K562 (cell line): Measurements from ENCODE around the gene TNFAIP3. TPM values are rescaled to one million over a fixed set of nuclear protein-coding genes. Genes with fewer than 3 reads are reported as not detected.
A peak's percentile ranks its signal among the peaks of the same experiment; 100 is the strongest.

ENCODE experiments used
- FOXA1 ChIP-seq: fragments of 450-650 bp; IDR thresholded peaks from 2 replicates; pipeline ENCODE4 v1.6.1; 2016; ENCODE audit warnings: mild to moderate bottlenecking, borderline replicate concordance
- JUN ChIP-seq, 2 experiments: sonication (generic) in 1 of 2; formaldehyde crosslinking in 1 of 2; IDR thresholded peaks; 2 replicates each; pipeline versions ENCODE4 v1.6.1 to v1.8.0; 2012 to 2022; ENCODE audit warnings: borderline replicate concordance in 2 of 2, mild to moderate bottlenecking in 2 of 2, improper control_type of control experiment in 1 of 2, low read depth in 1 of 2, low read length in 1 of 2, missing genetic modification reagents in 1 of 2
- NR3C1 ChIP-seq: sonication (generic); formaldehyde crosslinking; IDR thresholded peaks from 2 replicates; pipeline ENCODE4 v1.8.1; 2022; ENCODE audit warnings: missing genetic modification reagents
- POLR2H ChIP-seq: IDR thresholded peaks from 2 replicates; pipeline ENCODE4 v1.6.1; 2016; ENCODE audit warnings: missing genetic modification characterization, low read depth, mild to moderate bottlenecking, control low read depth, missing compliant biosample characterization, moderate library complexity
- RBBP5 ChIP-seq: fragments of 200-600 bp; sonication (generic); IDR thresholded peaks from 2 replicates; pipeline ENCODE4 v1.6.1; 2012; ENCODE audit warnings: borderline replicate concordance, mild to moderate bottlenecking, low read length, control low read depth, inconsistent platforms; ENCODE audit not compliant: insufficient read depth, poor library complexity, severe bottlenecking
- SREBF1 ChIP-seq: fragments of 150-350 bp; IDR thresholded peaks from 2 replicates; pipeline ENCODE4 v1.6.1; 2014; ENCODE audit warnings: antibody characterized with exemption, low read depth, low read length, borderline replicate concordance
- TRIM24 ChIP-seq, 2 experiments: fragments of 450-650 bp; IDR thresholded peaks; 2 replicates each; pipeline ENCODE4 v1.6.1; 2016
- XRCC5 ChIP-seq: fragments of 200-400 bp; formaldehyde crosslinking; IDR thresholded peaks from 2 replicates; pipeline ENCODE4 v1.6.1; 2017; ENCODE audit warnings: low read depth, mild to moderate bottlenecking, low read length
- ZFP1 ChIP-seq: fragments of 450-650 bp; formaldehyde crosslinking; IDR thresholded peaks from 2 replicates; pipeline ENCODE4 v1.4.0; 2020; ENCODE audit warnings: mild to moderate bottlenecking, mixed read lengths
- ZKSCAN1 ChIP-seq: fragments of 150-350 bp; IDR thresholded peaks from 2 replicates; pipeline ENCODE4 v1.6.1; 2016; ENCODE audit warnings: low read depth, low read length
- ZNF143 ChIP-seq: sonication (generic); formaldehyde crosslinking; IDR thresholded peaks from 2 replicates; pipeline ENCODE4 v1.9.0; 2022; ENCODE audit warnings: mild to moderate bottlenecking, missing genetic modification reagents
- ZNF79 ChIP-seq: fragments of 250-450 bp; sonication (Bioruptor Pico); IDR thresholded peaks from 2 replicates; pipeline ENCODE4 v1.4.0; 2020; ENCODE audit warnings: low read depth, mild to moderate bottlenecking, moderate library complexity
- ZNF830 ChIP-seq: fragments of 250-450 bp; sonication (Bioruptor Pico); IDR thresholded peaks from 2 replicates; pipeline ENCODE4 v1.5.0; 2021; ENCODE audit warnings: mild to moderate bottlenecking
- polyA plus RNA-seq, 8 experiments: library from polyadenylated mRNA; depleted of rRNA in 4 of 8; stranded (reverse) in 5 of 8; unstranded in 3 of 8; fragments of >200 nt; fragmentation: Nextera tagmentation in 2 of 8; fragmentation: Illumina TruSeq in 1 of 8; extraction: Ambion mirVana in 2 of 8; extraction: Trizol in 1 of 8; gene quantifications; 2 replicates each; pipeline versions ENCODE4 v1.2.1 to v1.2.3, GENCODE V29; 2011 to 2014; ENCODE audit warnings: inconsistent platforms in 1 of 8, missing spikeins in 1 of 8
- total RNA-seq, 7 experiments: library from RNA; depleted of rRNA in 6 of 7; stranded (reverse); fragments of >200 nt in 6 of 7; fragmentation: Illumina TruSeq in 2 of 7; extraction: Trizol in 2 of 7; gene quantifications; 2 replicates each; pipeline versions ENCODE4 v1.2.1 to v1.2.3, GENCODE V29; 2011 to 2021; ENCODE audit warnings: low replicate concordance in 1 of 7
- TF ChIP-seq, protein P1 (sequence below): fragments of 250-450 bp; sonication (Bioruptor Pico); IDR thresholded peaks from 2 replicates; pipeline ENCODE4 v1.4.0; 2020; ENCODE audit warnings: mild to moderate bottlenecking
- TF ChIP-seq, protein P2 (sequence below): IDR thresholded peaks from 2 replicates; pipeline ENCODE4 v1.6.1; 2011; ENCODE audit warnings: borderline replicate concordance, low read depth, mild to moderate bottlenecking, moderate library complexity, low read length; ENCODE audit not compliant: insufficient read depth, poor library complexity, severe bottlenecking
- TF ChIP-seq, protein P3 (sequence below): fragments of 250-450 bp; sonication (Bioruptor Pico); IDR thresholded peaks from 2 replicates; pipeline ENCODE4 v1.4.0; 2020
- TF ChIP-seq, protein P4 (sequence below), 2 experiments: fragments of 250-450 bp in 1 of 2; fragments of 450-650 bp in 1 of 2; sonication (Bioruptor Pico) in 1 of 2; IDR thresholded peaks; 2 replicates each; pipeline versions ENCODE4 v1.6.1 to v1.8.0; 2016 to 2021; ENCODE audit warnings: mild to moderate bottlenecking in 2 of 2, moderate library complexity in 2 of 2, missing compliant biosample characterization in 1 of 2, missing genetic modification characterization in 1 of 2

The TNFAIP3 gene
- total and polyA plus RNA-seq, 9 of the 15 experiments (the other 6 are each of a cell fraction or from before 2014, with no cell fraction given): 0.79 to 17.0 (median 6.4) TPM

DNA sequence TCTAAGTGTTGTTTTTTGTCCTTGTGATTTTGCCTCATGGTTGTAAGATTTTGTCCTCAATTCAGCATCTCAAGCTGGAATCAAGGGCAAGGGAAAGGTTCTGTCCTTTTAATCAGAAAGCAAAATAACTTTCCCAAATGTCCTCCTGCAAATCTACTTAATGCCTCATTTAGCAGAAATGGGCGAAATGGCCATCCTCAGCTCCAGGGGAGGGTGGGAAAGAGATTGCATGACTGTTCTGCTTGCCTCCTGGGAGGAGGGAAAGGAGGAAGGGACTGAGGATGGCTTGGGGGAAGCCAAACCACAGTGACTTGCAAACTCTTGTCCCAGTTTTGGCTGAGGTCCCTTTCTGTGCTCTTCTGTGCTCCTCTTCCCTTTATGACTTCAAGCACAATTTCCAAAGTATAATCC, 43.4 kb downstream of the TNFAIP3 start (continued):
- TF ChIP-seq, protein P1, sequence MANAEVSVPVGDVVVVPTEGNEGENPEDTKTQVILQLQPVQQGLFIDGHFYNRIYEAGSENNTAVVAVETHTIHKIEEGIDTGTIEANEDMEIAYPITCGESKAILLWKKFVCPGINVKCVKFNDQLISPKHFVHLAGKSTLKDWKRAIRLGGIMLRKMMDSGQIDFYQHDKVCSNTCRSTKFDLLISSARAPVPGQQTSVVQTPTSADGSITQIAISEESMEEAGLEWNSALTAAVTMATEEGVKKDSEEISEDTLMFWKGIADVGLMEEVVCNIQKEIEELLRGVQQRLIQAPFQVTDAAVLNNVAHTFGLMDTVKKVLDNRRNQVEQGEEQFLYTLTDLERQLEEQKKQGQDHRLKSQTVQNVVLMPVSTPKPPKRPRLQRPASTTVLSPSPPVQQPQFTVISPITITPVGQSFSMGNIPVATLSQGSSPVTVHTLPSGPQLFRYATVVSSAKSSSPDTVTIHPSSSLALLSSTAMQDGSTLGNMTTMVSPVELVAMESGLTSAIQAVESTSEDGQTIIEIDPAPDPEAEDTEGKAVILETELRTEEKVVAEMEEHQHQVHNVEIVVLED: peak; percentile 33
- TF ChIP-seq, protein P2, sequence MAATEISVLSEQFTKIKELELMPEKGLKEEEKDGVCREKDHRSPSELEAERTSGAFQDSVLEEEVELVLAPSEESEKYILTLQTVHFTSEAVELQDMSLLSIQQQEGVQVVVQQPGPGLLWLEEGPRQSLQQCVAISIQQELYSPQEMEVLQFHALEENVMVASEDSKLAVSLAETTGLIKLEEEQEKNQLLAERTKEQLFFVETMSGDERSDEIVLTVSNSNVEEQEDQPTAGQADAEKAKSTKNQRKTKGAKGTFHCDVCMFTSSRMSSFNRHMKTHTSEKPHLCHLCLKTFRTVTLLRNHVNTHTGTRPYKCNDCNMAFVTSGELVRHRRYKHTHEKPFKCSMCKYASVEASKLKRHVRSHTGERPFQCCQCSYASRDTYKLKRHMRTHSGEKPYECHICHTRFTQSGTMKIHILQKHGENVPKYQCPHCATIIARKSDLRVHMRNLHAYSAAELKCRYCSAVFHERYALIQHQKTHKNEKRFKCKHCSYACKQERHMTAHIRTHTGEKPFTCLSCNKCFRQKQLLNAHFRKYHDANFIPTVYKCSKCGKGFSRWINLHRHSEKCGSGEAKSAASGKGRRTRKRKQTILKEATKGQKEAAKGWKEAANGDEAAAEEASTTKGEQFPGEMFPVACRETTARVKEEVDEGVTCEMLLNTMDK: no peak
- TF ChIP-seq SREBF1 (no peak), NR3C1 (CRISPR knock-in tag) (no peak), TRIM24 (IDR thresholded peaks at IDR 0.05) (peak; percentile 82 to 84; a peak in 3 of 4 replicates), JUN (IDR thresholded peaks at IDR 0.05; ENCODE audit: borderline replicate concordance, low read depth, low read length) (peak; percentile 64; the same call in 1 of the 2 replicates), JUN (CRISPR knock-in tag; IDR thresholded peaks at IDR 0.05; ENCODE audit: borderline replicate concordance) (no peak), ZKSCAN1 (no peak), ZFP1 (CRISPR knock-in tag) (no peak), RBBP5 (no peak), FOXA1 (no peak), ZNF143 (CRISPR knock-in tag) (no peak), POLR2H (tag) (no peak), ZNF79 (CRISPR knock-in tag) (peak; percentile 72; the same call in 1 of the 2 replicates), XRCC5 (0 out of 2 replicates have a peak, but pooled peaks have one; percentile 40), ZNF830 (0 out of 2 replicates have a peak, but pooled peaks have one; percentile 51)
- TF ChIP-seq, protein P3, sequence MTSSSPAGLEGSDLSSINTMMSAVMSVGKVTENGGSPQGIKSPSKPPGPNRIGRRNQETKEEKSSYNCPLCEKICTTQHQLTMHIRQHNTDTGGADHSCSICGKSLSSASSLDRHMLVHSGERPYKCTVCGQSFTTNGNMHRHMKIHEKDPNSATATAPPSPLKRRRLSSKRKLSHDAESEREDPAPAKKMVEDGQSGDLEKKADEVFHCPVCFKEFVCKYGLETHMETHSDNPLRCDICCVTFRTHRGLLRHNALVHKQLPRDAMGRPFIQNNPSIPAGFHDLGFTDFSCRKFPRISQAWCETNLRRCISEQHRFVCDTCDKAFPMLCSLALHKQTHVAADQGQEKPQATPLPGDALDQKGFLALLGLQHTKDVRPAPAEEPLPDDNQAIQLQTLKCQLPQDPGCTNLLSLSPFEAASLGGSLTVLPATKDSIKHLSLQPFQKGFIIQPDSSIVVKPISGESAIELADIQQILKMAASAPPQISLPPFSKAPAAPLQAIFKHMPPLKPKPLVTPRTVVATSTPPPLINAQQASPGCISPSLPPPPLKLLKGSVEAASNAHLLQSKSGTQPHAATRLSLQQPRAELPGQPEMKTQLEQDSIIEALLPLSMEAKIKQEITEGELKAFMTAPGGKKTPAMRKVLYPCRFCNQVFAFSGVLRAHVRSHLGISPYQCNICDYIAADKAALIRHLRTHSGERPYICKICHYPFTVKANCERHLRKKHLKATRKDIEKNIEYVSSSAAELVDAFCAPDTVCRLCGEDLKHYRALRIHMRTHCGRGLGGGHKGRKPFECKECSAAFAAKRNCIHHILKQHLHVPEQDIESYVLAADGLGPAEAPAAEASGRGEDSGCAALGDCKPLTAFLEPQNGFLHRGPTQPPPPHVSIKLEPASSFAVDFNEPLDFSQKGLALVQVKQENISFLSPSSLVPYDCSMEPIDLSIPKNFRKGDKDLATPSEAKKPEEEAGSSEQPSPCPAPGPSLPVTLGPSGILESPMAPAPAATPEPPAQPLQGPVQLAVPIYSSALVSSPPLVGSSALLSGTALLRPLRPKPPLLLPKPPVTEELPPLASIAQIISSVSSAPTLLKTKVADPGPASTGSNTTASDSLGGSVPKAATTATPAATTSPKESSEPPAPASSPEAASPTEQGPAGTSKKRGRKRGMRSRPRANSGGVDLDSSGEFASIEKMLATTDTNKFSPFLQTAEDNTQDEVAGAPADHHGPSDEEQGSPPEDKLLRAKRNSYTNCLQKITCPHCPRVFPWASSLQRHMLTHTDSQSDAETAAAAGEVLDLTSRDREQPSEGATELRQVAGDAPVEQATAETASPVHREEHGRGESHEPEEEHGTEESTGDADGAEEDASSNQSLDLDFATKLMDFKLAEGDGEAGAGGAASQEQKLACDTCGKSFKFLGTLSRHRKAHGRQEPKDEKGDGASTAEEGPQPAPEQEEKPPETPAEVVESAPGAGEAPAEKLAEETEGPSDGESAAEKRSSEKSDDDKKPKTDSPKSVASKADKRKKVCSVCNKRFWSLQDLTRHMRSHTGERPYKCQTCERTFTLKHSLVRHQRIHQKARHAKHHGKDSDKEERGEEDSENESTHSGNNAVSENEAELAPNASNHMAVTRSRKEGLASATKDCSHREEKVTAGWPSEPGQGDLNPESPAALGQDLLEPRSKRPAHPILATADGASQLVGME (CRISPR knock-in tag): peak; percentile 81; the same call in 1 of the 2 replicates
- TF ChIP-seq, protein P4, sequence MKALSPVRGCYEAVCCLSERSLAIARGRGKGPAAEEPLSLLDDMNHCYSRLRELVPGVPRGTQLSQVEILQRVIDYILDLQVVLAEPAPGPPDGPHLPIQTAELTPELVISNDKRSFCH (CRISPR knock-in tag; IDR thresholded peaks at IDR 0.05): no peak
- TF ChIP-seq, protein P4 (tag; IDR thresholded peaks at IDR 0.05): peak; percentile 80
